GM12891 (cell line): Measurements from ENCODE around the gene SCIMP.
"Not testable (repeated sequence)": the region's sequence is repeated elsewhere in the genome, so short reads cannot be mapped to it uniquely, and the experiment has no call there.

Experiments used
- DNase-seq: peaks from one replicate; pipeline ENCODE4 v3.0.0; 2011; ENCODE audit warnings: low spot score; ENCODE audit not compliant: insufficient read length
- FAIRE-seq: peaks from 2 replicates; lab custom pipeline; 2011; peaks lifted over from hg19 to GRCh38; lab: Jason Lieb, UNC
- PAX5 ChIP-seq: IDR thresholded peaks from 2 replicates; pipeline ENCODE4 v1.6.1; 2011; ENCODE audit warnings: low read length, moderate library complexity, mild to moderate bottlenecking; ENCODE audit not compliant: insufficient read depth, severe bottlenecking
- POLR2A ChIP-seq: IDR thresholded peaks from 2 replicates; pipeline ENCODE4 v1.6.1; 2011; ENCODE audit warnings: low read depth, low read length, control low read depth
- POLR2AphosphoS5 ChIP-seq: IDR thresholded peaks from 2 replicates; pipeline ENCODE4 v1.6.1; 2011; ENCODE audit warnings: low read depth, low read length, control low read depth
- POU2F2 ChIP-seq: IDR thresholded peaks from 2 replicates; pipeline ENCODE4 v1.6.1; 2011; ENCODE audit warnings: low read depth, mild to moderate bottlenecking, control low read depth, low read length, moderate library complexity
- SPI1 ChIP-seq: IDR thresholded peaks from 2 replicates; pipeline ENCODE4 v1.6.1; 2011; ENCODE audit warnings: low read depth, low read length, control low read depth
- TAF1 ChIP-seq: IDR thresholded peaks from 2 replicates; pipeline ENCODE4 v1.6.1; 2011; ENCODE audit warnings: low read depth, low read length, control low read depth

Gene SCIMP

DNA sequence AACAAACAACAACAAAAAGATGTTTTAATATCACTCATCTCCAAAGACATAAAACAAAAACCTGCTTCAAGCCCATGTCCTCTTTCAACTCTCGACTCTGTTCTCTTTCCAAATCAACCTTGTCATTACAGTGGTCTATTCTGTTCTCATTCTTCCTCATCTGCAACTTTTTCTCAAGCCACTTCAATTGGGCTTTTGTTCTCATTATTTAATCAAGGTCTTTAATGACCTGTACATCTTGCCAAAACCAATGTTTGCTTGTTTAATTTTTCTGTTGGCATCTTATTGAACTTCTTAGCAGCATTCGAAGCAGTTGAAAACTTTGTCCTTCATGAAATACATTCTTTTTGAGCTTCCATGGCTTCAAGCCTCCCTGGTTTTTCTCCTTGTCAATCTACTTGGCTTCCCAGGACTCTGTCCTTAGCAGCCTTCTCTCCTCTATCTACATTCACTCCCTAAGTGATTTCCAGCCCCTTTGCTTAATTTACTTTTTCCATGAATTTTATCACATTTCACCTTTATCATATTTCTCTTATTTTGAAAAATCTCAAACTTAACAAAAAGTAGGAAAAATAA, 27.8 kb upstream of the SCIMP start:
- TF ChIP-seq TAF1 (no peak), PAX5 (no peak), POLR2A (no peak), POU2F2 (no peak), SPI1 (no peak), POLR2AphosphoS5 (no peak)
- DNase-seq (no peak), FAIRE-seq (no peak)

DNA sequence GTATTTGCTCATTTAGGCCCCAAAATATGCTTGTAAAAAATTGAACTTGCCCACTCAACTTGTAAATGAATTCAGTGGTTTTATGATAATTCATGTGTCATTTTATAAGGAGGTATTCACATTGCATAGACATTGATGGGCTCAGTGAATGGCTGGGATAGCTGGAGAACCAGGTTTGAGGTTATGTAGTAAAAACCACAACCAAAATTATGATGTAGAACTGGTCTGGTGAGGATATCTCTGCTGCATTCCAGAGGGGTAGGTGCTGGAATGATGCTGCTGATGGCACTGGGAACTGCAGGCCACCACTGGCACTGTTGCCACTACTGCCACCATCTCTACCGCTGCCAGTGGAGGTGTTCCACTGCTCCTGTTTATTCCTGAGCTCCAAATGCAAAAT, 25.9 kb upstream of the SCIMP start:
- FAIRE-seq: no peak
- no peak for DNase-seq
- no peak for TF ChIP-seq TAF1
- TF ChIP-seq POU2F2: no peak
- TF ChIP-seq POLR2A: no peak
- no peak for TF ChIP-seq PAX5
- TF ChIP-seq SPI1: no peak
- no peak for TF ChIP-seq POLR2AphosphoS5

DNA sequence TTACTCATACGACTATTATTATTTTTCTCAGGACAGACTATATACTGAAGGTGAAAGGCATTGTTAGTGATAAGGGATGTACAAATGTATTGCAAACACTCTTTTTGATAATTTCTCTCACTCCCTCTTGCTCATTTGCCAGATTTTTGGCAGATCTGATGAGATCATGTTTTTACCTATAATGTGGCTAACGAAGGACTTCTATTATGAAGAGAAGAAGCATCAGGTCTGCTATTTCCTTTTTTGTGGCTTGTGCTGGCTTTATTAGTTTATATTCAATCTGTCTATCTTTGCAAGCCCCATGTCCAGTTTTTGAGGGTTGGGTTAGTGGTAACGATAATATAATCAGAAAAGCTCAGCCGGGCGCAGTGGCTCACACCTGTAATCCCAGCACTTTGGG, 22.5 kb upstream of the SCIMP start:
- TF ChIP-seq POLR2A: no peak
- no peak for TF ChIP-seq SPI1
- no peak for TF ChIP-seq TAF1
- no peak for TF ChIP-seq PAX5
- no peak for TF ChIP-seq POU2F2
- no peak for TF ChIP-seq POLR2AphosphoS5
- DNase-seq (no peak), FAIRE-seq (no peak)

DNA sequence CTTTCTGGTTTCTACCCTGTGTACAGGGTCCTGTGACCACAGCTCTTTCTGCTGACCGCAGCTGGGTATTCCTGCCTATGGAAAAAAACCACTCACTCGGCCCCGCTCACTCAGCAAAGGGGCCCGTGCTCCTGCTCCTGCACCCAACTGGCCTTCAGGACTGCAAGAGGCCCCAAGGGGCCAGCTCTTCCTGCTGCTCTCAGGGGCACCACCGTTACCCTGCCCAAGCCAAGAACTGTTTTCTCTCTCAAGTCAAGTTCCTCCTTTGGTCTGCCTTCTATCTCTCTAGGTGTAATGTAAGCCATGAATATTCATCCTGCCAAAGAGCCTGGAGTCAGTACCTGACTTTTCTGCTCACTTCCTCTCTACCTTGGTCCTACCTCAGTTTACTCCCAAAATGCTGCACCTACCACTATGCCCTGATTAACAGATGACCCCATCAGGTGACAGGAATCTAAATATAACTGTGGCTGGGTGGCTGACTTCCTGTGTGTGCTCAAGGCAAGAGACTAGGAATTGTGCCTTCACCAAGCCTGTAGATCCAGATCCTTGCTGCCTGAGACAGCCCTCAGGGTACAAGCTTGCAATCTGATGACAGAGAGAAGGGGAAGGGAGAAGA, 20.4 kb upstream of the SCIMP start:
- FAIRE-seq (peak; percentile 94), DNase-seq (no peak)
- TF ChIP-seq POU2F2: peak; percentile 63; the same call in 1 of the 2 replicates
- TF ChIP-seq SPI1: peak; percentile 59
- no peak for TF ChIP-seq PAX5

DNA sequence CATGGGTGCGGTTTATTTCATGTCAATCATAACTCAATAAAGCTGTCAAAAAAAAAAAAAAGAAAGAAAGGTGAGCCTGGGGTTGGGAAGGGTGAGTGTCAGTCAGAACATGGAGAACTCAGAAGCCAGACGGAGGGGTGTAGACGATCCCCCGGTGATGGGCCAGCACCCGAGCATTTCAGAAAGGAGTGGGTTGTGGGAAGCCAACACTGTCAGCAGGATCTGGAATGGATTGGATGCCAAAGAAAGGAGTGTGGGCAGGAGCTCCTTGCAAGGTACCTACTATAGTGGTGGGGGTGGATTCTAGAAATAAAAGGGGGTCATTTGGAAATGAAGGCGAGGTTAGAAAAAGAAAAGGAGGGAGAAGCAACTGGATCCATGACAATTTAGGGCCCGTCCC, 19.8 kb upstream of the SCIMP start:
- TF ChIP-seq POLR2A (no peak), PAX5 (no peak), POU2F2 (no peak), TAF1 (no peak), POLR2AphosphoS5 (no peak), SPI1 (no peak)
- FAIRE-seq (no peak), DNase-seq (no peak)

DNA sequence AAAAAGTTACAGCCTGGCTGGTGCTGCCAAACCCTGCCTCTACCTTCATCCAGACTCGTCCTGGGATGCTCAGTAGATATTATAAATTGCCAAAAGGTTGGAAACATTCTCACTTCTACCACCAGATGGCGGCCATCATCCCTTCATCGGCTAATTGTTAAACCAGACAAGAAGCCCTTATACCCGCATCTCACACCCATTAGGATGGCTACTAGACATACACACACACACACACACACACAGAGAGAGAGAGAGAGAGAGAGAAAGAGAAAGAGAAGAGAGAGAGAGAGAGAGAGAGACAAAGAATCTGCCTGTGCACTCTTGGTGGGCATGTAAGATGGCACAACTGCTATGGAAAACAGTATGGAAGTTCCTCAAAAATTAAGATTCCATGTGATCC, 15.0 kb upstream of the SCIMP start:
- peak; percentile 58 for DNase-seq
- TF ChIP-seq POU2F2 (no peak), SPI1 (no peak), POLR2A (no peak), PAX5 (no peak), TAF1 (no peak), POLR2AphosphoS5 (no peak)
- FAIRE-seq: peak; percentile 91

DNA sequence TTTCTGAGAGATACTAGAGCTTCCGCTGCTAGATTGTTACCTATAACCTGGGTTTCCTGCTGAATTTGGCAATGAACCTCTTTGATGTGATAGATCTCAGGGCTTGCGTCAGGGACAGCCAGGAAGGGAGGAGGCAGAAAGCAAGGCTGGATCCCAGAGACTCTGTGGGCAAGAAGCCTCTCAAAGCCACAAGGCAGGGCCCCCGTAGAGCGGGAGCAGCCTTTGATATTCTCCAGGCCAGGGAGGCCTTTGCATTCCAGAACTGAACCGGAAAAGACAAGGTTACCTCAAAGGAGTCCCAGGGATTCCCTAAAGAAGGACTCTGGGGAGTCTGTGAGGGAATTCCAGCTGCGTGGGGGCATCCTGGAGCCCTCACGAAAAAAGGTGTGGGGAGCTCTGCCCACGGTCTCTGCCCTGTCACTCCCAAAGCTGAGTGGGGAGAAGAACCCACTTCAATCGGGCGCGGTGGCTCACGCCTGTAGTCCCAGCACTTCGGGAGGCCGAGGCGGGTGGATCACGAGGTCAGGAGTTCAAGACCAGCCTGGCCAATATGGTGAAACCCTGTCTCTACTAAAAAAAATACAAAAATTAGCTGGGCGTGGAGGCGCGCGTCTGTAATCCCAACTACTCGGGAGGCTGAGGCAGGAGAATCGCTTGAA, 14.3 kb upstream of the SCIMP start:
- TF ChIP-seq SPI1 (no peak), POLR2A (no peak)
- no peak for DNase-seq
- FAIRE-seq: no peak

DNA sequence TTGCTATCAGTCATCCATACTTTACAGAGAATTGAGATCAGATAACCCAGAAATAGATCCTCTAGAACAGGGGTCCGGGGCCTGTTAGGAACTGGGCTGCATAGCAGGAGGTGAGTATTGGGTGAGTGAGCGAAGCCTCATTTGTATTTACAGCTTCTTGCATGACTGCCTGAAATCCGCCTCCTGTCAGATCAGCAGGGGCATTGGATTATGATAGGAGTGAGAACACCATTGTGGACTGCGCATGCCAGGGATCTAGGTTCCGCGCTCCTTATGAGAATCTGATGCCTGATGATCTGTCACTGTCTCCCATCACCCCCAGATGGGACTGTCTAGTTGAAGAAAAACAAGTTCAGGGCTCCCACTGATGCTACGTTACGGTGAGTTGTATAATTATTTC, 13.0 kb upstream of the SCIMP start:
- FAIRE-seq (no peak), DNase-seq (no peak)
- TF ChIP-seq POU2F2 (no peak), SPI1 (no peak), POLR2A (no peak), PAX5 (no peak), POLR2AphosphoS5 (no peak), TAF1 (no peak)

DNA sequence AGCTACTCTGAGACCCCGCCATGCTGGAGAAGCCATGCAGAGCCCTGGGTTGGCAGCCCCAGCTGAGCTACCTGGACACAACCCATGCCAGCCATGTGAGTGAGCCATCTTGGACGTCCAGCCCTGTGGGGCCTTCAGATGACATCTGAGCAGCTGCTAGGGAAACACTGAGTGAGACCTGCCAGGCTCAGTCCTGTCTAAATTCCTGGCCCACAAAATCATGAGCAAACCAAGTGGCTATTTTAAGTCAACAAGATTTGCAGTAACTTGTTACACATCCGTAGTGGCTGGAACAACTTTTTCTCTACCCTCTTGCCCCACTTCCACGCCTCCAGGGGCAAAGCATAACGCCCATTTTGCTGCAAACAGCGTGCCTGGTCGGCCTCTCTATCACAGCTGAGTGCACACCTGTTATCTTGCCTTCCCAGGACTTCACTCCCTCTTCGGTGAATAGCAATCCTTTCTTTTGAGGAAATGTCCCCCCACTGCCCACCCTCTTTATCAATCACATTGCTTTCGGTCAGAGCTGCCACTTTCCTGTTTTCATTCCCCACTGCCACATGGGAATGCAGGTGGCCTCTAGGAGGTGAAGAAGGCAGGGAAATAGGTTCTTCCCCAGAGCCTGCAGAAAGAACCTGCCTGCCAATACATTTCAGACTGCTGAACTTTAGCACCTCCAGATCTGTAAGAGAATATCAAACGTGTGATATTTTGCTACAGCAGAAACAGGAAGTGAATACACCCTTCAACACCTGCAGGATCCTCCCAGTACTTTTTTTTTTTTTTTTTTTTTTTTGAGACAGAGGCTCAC, 7.4 kb upstream of the SCIMP start:
- TF ChIP-seq POU2F2 (no peak), TAF1 (peak; percentile 48; the same call in 1 of the 2 replicates), SPI1 (peak; percentile 91), PAX5 (no peak), POLR2AphosphoS5 (no peak), POLR2A (no peak; the same call in 1 of the 2 replicates)
- DNase-seq: no peak
- peak; percentile 91 for FAIRE-seq

DNA sequence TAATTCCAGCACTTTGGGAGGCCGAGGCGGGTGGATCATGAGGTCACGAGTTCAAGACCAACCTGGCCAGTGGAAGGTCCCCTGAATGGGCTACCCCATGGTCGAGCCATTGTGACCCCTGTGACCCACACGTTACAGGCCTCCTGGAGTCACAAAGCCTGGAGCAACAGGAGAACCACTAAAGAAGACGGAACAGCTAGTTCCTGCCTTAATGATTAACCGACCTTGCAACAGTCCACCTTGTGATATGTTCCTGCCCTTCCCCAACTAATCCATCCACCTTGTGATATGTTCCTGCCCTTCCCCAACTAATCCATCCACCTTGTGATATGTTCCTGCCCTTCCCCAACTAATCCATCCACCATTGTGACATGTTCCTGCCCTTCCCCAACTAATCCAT, 5.1 kb upstream of the SCIMP start:
- FAIRE-seq: not testable (repeated sequence)

More for the DNA sequence above, 5.1 kb upstream of the SCIMP start:
- DNase-seq: not testable (repeated sequence)
